CD4-positive, alpha-beta T cell treated with Interferon alpha-2 for 1 hour (primary cell): Measurements from ENCODE around the gene TNFRSF14.

ENCODE experiments used
- DNase-seq, 2 donors: peaks; one replicate each; pipeline ENCODE4 v3.0.0-alpha.2; 2020 to 2022

Gene TNFRSF14

GRCh38 chr1:2589431-2590232 is 33.5 kb downstream of the TNFRSF14 start:
- no peak for DNase-seq

GRCh38 chr1:2590233-2591141 is 34.3 kb downstream of the TNFRSF14 start:
- DNase-seq: no peak

- DNase-seq: no peak
Observed at GRCh38 chr1:2591233-2591580, 35.0 kb downstream of the TNFRSF14 start.

- no peak for DNase-seq
Observed at GRCh38 chr1:2591581-2592261, 35.5 kb downstream of the TNFRSF14 start.

GRCh38 chr1:2592672-2593071 is 36.5 kb downstream of the TNFRSF14 start:
- no peak for DNase-seq

- no peak for DNase-seq
Observed at GRCh38 chr1:2593251-2593878, 37.2 kb downstream of the TNFRSF14 start.

- no peak for DNase-seq
Observed at GRCh38 chr1:2594001-2594640, 38.0 kb downstream of the TNFRSF14 start.

- DNase-seq: no peak
Observed at GRCh38 chr1:2594641-2595131, 38.5 kb downstream of the TNFRSF14 start.

- no peak for DNase-seq
Observed at GRCh38 chr1:2595261-2595811, 39.2 kb downstream of the TNFRSF14 start.

GRCh38 chr1:2595812-2596529 is 39.8 kb downstream of the TNFRSF14 start:
- DNase-seq: no peak

GRCh38 chr1:2596530-2597333 is 40.6 kb downstream of the TNFRSF14 start:
- no peak for DNase-seq

GRCh38 chr1:2597441-2598328 is 41.5 kb downstream of the TNFRSF14 start:
- no peak for DNase-seq

- no peak for DNase-seq
Observed at GRCh38 chr1:2598329-2598931, 42.3 kb downstream of the TNFRSF14 start.

- no peak for DNase-seq
Observed at GRCh38 chr1:2601721-2602303, 45.6 kb downstream of the TNFRSF14 start.

GRCh38 chr1:2602311-2602835 is 46.2 kb downstream of the TNFRSF14 start:
- DNase-seq: no peak

- DNase-seq: no peak
Observed at GRCh38 chr1:2602866-2603520, 46.8 kb downstream of the TNFRSF14 start.

- no peak for DNase-seq
Observed at GRCh38 chr1:2603521-2604155, 47.5 kb downstream of the TNFRSF14 start.
